Measurements from ENCODE around the gene PCDHA8.
"Not testable (repeated sequence)": the region's sequence is repeated elsewhere in the genome, so short reads cannot be mapped to it uniquely, and the experiment has no call there.

Gene PCDHA8

DNA sequence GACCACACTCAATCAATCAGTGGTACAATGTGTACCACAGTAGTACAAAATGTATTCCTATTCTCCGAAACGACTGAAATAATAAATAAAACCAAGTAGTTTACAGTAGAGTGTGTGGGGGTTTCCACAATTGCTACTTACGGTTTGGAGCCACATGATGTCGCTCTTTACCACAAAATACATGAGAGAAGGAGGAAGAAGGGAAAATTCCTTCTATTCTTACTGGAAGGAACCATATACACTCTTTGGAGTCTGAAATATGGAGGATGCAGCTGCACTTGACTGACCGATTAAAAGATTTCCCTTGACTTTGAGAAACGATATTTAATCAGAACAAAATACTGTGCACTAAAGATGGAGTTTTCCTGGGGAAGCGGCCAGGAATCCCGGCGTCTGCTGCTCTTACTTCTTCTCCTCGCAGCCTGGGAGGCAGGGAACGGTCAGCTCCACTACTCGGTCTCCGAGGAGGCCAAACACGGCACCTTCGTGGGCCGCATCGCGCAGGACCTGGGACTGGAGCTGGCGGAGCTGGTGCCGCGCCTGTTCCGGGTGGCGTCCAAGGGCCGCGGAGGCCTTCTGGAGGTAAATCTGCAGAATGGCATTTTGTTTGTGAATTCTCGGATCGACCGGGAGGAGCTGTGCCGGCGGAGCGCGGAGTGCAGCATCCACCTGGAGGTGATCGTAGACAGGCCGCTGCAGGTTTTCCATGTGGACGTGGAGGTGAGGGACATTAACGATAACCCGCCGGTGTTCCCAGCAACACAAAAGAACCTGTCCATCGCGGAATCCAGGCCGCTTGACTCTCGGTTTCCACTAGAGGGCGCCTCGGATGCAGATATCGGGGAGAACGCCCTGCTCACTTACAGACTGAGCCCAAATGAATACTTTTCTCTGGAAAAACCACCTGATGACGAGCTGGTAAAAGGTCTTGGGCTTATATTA, 33.9 kb upstream of the PCDHA8 start, which contains the start of gene PCDHA4:
Gene PCDHA4, plus strand, starts transcription at position 235 of the 942 bp plus-strand sequence.
- H3K9me3 ChIP-seq (ENCODE audit: control insufficient read depth, insufficient read depth, low read length): no peaks in the 10 kb centered on the region

DNA sequence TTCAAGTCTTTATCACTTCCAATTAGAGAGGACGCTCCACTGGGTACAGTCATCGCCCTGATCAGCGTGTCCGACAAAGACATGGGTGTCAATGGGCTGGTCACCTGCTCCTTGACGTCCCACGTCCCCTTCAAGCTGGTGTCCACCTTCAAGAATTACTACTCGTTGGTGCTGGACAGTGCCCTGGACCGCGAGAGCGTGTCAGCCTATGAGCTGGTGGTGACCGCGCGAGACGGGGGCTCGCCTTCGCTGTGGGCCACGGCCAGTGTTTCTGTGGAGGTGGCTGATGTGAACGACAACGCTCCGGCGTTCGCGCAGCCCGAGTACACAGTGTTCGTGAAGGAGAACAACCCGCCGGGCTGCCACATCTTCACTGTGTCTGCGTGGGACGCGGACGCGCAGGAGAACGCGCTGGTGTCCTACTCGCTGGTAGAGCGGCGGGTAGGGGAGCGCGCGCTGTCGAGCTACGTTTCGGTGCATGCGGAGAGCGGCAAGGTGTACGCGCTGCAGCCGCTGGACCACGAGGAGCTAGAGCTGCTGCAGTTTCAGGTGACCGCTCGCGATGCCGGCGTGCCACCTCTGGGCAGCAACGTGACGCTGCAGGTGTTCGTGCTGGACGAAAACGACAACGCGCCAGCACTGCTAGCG, 32.6 kb upstream of the PCDHA8 start:
- not testable (repeated sequence) for H3K4me3 ChIP-seq (ENCODE audit: low read depth, low read length)

More for the DNA sequence above, 33.9 kb upstream of the PCDHA8 start, which contains the start of gene PCDHA4:
- H3K36me3 ChIP-seq (ENCODE audit: control insufficient read depth, insufficient read depth, low read length): no peaks in the 10 kb centered on the region
- no peaks in the 10 kb centered on the region for H3K4me1 ChIP-seq (ENCODE audit: control insufficient read depth, insufficient read depth, low read length)
- H3K4me3 ChIP-seq (ENCODE audit: low read depth, low read length): peak within 1 kb of the TSS; percentile 81
- H3K27me3 ChIP-seq (ENCODE audit: control insufficient read depth, insufficient read depth, low read length): no peaks in the 10 kb centered on the region
- H3K9ac ChIP-seq (ENCODE audit: low read depth, low read length): peak within 1 kb of the TSS; percentile 70

DNA sequence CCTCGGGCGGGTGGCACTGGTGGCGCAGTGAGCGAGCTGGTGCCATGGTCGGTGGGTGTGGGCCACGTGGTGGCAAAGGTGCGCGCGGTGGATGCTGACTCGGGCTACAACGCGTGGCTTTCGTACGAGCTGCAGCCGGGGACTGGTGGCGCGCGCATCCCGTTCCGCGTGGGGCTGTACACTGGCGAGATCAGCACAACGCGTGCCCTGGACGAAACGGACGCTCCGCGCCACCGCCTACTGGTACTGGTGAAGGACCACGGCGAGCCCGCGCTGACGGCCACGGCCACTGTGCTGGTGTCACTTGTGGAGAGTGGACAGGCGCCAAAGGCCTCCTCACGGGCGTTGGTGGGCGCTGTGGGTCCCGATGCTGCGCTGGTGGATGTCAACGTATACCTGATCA, 32.1 kb upstream of the PCDHA8 start:
- Histone ChIP-seq H3K36me3 (ENCODE audit: control insufficient read depth, insufficient read depth, low read length) (no peaks in the 10 kb centered on the region), H3K4me3 (ENCODE audit: low read depth, low read length) (no peak overlapping the region)

More for the DNA sequence above, 32.6 kb upstream of the PCDHA8 start:
- not testable (repeated sequence) for H3K27me3 ChIP-seq (ENCODE audit: control insufficient read depth, insufficient read depth, low read length); H3K36me3 ChIP-seq (ENCODE audit: control insufficient read depth, insufficient read depth, low read length); H3K9me3 ChIP-seq (ENCODE audit: control insufficient read depth, insufficient read depth, low read length); H3K4me1 ChIP-seq (ENCODE audit: control insufficient read depth, insufficient read depth, low read length); H3K9ac ChIP-seq (ENCODE audit: low read depth, low read length)

DNA sequence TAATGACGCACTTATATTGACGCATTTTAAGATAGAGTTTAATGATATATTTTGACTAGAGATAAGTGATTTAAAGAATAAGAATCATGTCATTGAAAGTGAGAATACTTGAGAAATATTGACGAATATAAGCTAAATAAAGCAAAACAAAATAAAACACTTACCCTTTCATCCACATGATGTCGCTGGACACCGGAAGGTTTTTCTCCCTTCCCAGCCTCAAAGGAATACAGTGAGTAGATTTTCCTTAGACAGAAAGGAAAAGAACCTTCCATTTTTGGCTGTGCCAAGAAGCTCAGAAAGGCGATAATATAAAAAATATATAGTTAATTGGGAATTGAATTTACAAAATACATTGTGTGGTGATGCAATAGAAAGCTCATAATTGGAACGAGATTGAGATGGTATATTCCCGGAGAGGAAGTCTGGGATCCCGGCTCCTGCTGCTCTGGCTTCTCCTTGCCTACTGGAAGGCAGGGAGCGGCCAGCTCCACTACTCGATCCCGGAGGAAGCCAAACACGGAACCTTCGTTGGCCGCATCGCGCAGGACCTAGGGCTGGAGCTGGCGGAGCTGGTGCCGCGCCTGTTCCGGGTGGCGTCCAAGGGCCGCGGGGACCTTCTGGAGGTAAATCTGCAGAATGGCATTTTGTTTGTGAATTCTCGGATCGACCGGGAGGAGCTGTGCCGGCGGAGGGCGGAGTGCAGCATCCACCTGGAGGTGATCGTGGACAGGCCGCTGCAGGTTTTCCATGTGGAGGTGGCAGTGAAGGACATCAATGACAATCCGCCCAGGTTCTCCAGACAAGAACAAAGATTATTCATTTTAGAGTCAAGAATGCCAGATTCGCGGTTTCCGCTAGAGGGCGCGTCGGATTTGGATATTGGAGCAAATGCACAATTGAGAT, 19.4 kb upstream of the PCDHA8 start, which contains the start of gene PCDHA5:
Gene PCDHA5, plus strand, starts transcription at position 239 of the 906 bp plus-strand sequence.
- Histone ChIP-seq H3K4me1 (ENCODE audit: control insufficient read depth, insufficient read depth, low read length) (no peaks in the 10 kb centered on the region), H3K4me3 (ENCODE audit: low read depth, low read length) (no peak within 1 kb of the TSS), H3K9me3 (ENCODE audit: control insufficient read depth, insufficient read depth, low read length) (no peaks in the 10 kb centered on the region), H3K36me3 (ENCODE audit: control insufficient read depth, insufficient read depth, low read length) (no peaks in the 10 kb centered on the region), H3K27me3 (ENCODE audit: control insufficient read depth, insufficient read depth, low read length) (no peaks in the 10 kb centered on the region), H3K9ac (ENCODE audit: low read depth, low read length) (no peak within 1 kb of the TSS)

More for the DNA sequence above, 32.1 kb upstream of the PCDHA8 start:
- H3K9me3 ChIP-seq (ENCODE audit: control insufficient read depth, insufficient read depth, low read length): no peaks in the 10 kb centered on the region
- no peaks in the 10 kb centered on the region for H3K27me3 ChIP-seq (ENCODE audit: control insufficient read depth, insufficient read depth, low read length)
- no peaks in the 10 kb centered on the region for H3K4me1 ChIP-seq (ENCODE audit: control insufficient read depth, insufficient read depth, low read length)
- H3K9ac ChIP-seq (ENCODE audit: low read depth, low read length): no peak overlapping the region

DNA sequence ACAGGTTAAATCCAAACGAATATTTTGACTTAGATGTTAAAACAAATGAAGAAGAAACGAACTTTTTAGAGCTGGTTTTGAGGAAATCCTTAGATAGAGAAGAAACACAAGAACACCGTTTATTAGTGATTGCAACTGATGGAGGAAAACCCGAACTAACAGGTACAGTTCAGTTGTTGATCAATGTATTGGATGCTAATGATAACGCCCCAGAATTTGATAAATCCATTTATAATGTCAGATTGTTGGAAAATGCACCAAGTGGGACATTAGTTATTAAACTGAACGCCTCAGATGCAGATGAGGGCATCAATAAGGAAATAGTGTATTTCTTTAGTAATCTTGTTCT, 18.7 kb upstream of the PCDHA8 start:
- no peak overlapping the region for H3K4me3 ChIP-seq (ENCODE audit: low read depth, low read length)
- H3K9me3 ChIP-seq (ENCODE audit: control insufficient read depth, insufficient read depth, low read length): no peaks in the 10 kb centered on the region
- no peaks in the 10 kb centered on the region for H3K36me3 ChIP-seq (ENCODE audit: control insufficient read depth, insufficient read depth, low read length)
- H3K27me3 ChIP-seq (ENCODE audit: control insufficient read depth, insufficient read depth, low read length): no peaks in the 10 kb centered on the region
- no peak overlapping the region for H3K9ac ChIP-seq (ENCODE audit: low read depth, low read length)
- H3K4me1 ChIP-seq (ENCODE audit: control insufficient read depth, insufficient read depth, low read length): no peaks in the 10 kb centered on the region

DNA sequence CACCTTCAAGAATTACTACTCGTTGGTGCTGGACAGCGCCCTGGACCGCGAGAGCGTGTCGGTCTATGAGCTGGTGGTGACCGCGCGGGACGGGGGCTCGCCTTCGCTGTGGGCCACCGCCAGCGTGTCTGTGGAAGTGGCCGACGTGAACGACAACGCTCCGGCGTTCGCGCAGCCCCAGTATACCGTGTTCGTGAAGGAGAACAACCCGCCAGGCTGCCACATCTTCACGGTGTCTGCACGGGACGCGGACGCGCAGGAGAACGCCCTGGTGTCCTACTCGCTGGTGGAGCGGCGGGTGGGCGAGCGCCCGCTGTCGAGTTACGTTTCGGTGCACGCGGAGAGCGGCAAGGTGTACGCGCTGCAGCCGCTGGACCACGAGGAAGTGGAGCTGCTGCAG, 18.0 kb upstream of the PCDHA8 start:
- not testable (repeated sequence) for H3K4me3 ChIP-seq (ENCODE audit: low read depth, low read length); H3K9ac ChIP-seq (ENCODE audit: low read depth, low read length); H3K36me3 ChIP-seq (ENCODE audit: control insufficient read depth, insufficient read depth, low read length); H3K27me3 ChIP-seq (ENCODE audit: control insufficient read depth, insufficient read depth, low read length); H3K9me3 ChIP-seq (ENCODE audit: control insufficient read depth, insufficient read depth, low read length); H3K4me1 ChIP-seq (ENCODE audit: control insufficient read depth, insufficient read depth, low read length)

DNA sequence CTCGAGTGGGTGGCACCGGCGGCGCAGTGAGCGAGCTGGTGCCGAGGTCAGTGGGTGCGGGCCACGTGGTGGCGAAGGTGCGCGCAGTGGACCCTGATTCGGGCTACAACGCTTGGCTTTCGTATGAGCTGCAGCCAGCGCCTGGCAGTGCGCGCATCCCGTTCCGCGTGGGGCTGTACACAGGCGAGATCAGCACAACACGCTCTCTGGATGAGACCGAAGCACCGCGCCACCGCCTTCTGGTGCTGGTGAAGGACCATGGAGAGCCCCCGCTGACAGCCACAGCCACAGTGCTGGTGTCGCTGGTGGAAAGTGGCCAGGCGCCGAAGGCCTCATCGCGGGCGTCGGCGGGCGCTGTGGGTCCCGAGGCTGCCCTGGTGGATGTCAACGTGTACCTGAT, 17.5 kb upstream of the PCDHA8 start:
- no peaks in the 10 kb centered on the region for H3K4me1 ChIP-seq (ENCODE audit: control insufficient read depth, insufficient read depth, low read length)
- H3K4me3 ChIP-seq (ENCODE audit: low read depth, low read length): no peak overlapping the region
- no peaks in the 10 kb centered on the region for H3K9me3 ChIP-seq (ENCODE audit: control insufficient read depth, insufficient read depth, low read length)
- H3K36me3 ChIP-seq (ENCODE audit: control insufficient read depth, insufficient read depth, low read length): no peaks in the 10 kb centered on the region
- no peak overlapping the region for H3K9ac ChIP-seq (ENCODE audit: low read depth, low read length)
- H3K27me3 ChIP-seq (ENCODE audit: control insufficient read depth, insufficient read depth, low read length): no peaks in the 10 kb centered on the region

DNA sequence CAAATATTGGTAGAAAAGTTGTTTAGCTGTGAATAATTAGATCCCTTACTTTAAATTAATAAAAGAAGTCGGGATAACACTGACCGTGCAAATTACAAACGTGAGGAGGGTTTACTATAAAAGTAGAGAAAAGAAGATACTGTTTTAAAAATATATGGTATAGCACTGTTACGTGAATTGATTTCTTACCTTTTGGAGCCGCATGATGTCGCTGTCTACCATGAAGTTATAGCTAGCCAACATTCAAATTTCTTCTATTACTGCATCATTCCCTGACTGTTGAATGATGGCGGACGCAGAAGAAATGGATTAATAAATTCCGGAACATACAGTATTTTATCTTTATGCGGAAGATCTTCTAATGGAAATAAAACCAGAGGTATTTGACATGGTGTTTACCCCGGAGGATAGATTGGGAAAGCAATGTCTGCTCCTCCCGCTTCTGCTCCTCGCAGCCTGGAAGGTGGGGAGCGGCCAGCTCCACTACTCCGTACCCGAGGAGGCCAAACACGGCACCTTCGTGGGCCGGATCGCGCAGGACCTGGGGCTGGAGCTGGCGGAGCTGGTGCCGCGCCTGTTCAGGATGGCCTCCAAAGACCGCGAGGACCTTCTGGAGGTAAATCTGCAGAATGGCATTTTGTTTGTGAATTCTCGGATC, 13.2 kb upstream of the PCDHA8 start, which contains the start of gene PCDHA6:
Gene PCDHA6, plus strand, starts transcription at position 257 of the 658 bp plus-strand sequence. Its CDS starts 132 bp downstream, at position 389.
- no peaks in the 10 kb centered on the region for H3K27me3 ChIP-seq (ENCODE audit: control insufficient read depth, insufficient read depth, low read length)
- peaks cover 4% of the 10 kb centered on the region for H3K36me3 ChIP-seq (ENCODE audit: control insufficient read depth, insufficient read depth, low read length)
- no peaks in the 10 kb centered on the region for H3K4me1 ChIP-seq (ENCODE audit: control insufficient read depth, insufficient read depth, low read length)
- no peak within 1 kb of the TSS for H3K4me3 ChIP-seq (ENCODE audit: low read depth, low read length)
- no peak within 1 kb of the TSS for H3K9ac ChIP-seq (ENCODE audit: low read depth, low read length)
- H3K9me3 ChIP-seq (ENCODE audit: control insufficient read depth, insufficient read depth, low read length): no peaks in the 10 kb centered on the region

DNA sequence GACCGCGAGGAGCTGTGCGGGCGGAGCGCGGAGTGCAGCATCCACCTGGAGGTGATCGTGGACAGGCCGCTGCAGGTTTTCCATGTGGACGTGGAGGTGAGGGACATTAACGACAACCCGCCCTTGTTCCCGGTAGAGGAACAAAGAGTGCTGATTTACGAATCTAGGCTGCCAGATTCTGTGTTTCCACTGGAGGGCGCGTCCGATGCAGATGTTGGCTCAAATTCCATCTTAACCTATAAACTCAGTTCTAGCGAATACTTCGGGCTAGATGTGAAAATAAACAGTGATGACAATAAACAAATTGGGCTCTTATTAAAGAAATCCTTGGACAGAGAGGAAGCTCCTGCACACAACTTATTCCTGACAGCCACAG, 12.6 kb upstream of the PCDHA8 start:
- Histone ChIP-seq H3K9ac (ENCODE audit: low read depth, low read length) (no peak overlapping the region), H3K36me3 (ENCODE audit: control insufficient read depth, insufficient read depth, low read length) (peaks cover 4% of the 10 kb centered on the region), H3K27me3 (ENCODE audit: control insufficient read depth, insufficient read depth, low read length) (no peaks in the 10 kb centered on the region), H3K4me3 (ENCODE audit: low read depth, low read length) (no peak overlapping the region), H3K4me1 (ENCODE audit: control insufficient read depth, insufficient read depth, low read length) (no peaks in the 10 kb centered on the region), H3K9me3 (ENCODE audit: control insufficient read depth, insufficient read depth, low read length) (no peaks in the 10 kb centered on the region)

DNA sequence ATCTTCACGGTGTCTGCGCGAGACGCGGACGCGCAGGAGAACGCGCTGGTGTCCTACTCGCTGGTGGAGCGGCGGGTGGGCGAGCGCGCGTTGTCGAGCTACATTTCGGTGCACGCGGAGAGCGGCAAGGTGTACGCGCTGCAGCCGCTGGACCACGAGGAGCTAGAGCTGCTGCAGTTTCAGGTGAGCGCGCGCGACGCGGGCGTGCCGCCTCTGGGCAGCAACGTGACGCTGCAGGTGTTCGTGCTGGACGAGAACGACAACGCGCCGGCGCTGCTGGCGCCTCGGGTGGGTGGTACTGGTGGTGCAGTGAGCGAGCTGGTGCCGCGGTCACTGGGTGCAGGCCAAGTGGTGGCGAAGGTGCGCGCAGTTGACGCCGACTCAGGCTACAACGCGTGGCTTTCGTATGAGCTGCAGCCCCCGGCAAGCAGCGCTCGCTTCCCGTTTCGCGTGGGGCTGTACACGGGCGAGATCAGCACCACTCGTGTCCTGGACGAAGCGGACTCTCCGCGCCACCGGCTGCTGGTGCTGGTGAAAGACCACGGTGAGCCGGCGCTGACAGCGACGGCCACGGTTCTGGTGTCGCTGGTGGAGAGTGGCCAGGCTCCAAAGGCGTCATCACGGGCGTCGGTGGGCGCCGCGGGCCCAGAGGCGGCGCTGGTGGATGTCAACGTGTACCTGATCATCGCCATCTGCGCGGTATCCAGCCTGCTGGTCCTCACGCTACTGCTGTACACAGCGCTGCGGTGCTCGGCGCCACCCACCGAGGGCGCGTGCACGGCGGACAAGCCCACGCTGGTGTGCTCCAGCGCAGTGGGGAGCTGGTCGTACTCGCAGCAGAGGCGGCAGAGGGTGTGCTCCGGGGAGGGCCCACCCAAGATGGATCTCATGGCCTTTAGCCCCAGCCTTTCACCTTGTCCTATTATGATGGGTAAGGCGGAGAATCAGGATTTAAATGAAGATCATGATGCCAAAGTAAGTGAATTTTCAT, 11.2 kb upstream of the PCDHA8 start:
- not testable (repeated sequence) for H3K9ac ChIP-seq (ENCODE audit: low read depth, low read length); H3K4me3 ChIP-seq (ENCODE audit: low read depth, low read length); H3K27me3 ChIP-seq (ENCODE audit: control insufficient read depth, insufficient read depth, low read length); H3K36me3 ChIP-seq (ENCODE audit: control insufficient read depth, insufficient read depth, low read length); H3K4me1 ChIP-seq (ENCODE audit: control insufficient read depth, insufficient read depth, low read length); H3K9me3 ChIP-seq (ENCODE audit: control insufficient read depth, insufficient read depth, low read length)

Measured in iPS-15b (cell line).